Esophagus muscularis mucosa (tissue), 4 donors: ENCODE results near the gene UNC45A. TPM values are rescaled to one million over a fixed set of nuclear protein-coding genes. Genes with fewer than 3 reads are reported as not detected.
A peak's percentile ranks its signal among the peaks of the same experiment; 100 is the strongest.

Experiments
- DNase-seq: peaks from one replicate; pipeline ENCODE4 v3.0.0-alpha.2; 2017; ENCODE audit errors: extremely low spot score
- H3K27ac ChIP-seq, 4 donors: fragments of 200-600 bp; sonication (generic); replicated peaks in 1 of 4; 1 replicate in 3 of 4; 2 replicates in 1 of 4; pipeline ENCODE4 v1.5.1; 2016 to 2019; ENCODE audit warnings: mild to moderate bottlenecking in 1 of 4
- H3K27me3 ChIP-seq, 4 donors: fragments of 200-600 bp; sonication (generic); one replicate each; pipeline versions ENCODE4 v1.5.1 to v1.6.0; 2016 to 2019
- H3K36me3 ChIP-seq, 4 donors: fragments of 200-600 bp; sonication (generic); one replicate each; pipeline ENCODE4 v1.5.1; 2016 to 2019
- H3K4me1 ChIP-seq, 4 donors: fragments of 200-600 bp; sonication (generic); one replicate each; pipeline ENCODE4 v1.5.1; 2016 to 2019
- H3K4me3 ChIP-seq, 4 donors: fragments of 200-600 bp; sonication (generic); 1 replicate in 2 of 4; 2 replicates in 2 of 4; pipeline ENCODE4 v1.5.1; 2016 to 2019; ENCODE audit warnings: mild to moderate bottlenecking in 4 of 4, moderate library complexity in 1 of 4
- H3K9me3 ChIP-seq, 4 donors: fragments of 200-600 bp; sonication (generic); 1 replicate in 3 of 4; 2 replicates in 1 of 4; pipeline ENCODE4 v1.5.1; 2016 to 2019
- EP300 ChIP-seq: sonication (generic); formaldehyde crosslinking; IDR thresholded peaks from one replicate; pipeline ENCODE4 v1.6.1; 2017; ENCODE audit warnings: antibody characterized with exemption
- POLR2A ChIP-seq: fragments of 450-650 bp; IDR thresholded peaks from one replicate; pipeline ENCODE4 v1.6.1; 2017; ENCODE audit warnings: antibody characterized with exemption, moderate library complexity, mild to moderate bottlenecking, low read depth
- POLR2AphosphoS5 ChIP-seq, 2 donors: sonication (generic); formaldehyde crosslinking; IDR thresholded peaks; one replicate each; pipeline ENCODE4 v1.6.1; 2017; ENCODE audit warnings: antibody characterized with exemption in 2 of 2
- WGBS: methylation state at CpG from one replicate; pipeline ENCODE4 v1.1.5; 2018; 5-methylcytosine and 5-hydroxymethylcytosine counted together
- intact Hi-C: fragments of 100-400 bp; cut with DNase I; formaldehyde crosslinking; loops from one replicate; pipeline ENCODE4 v1.15.1; 2023
- total RNA-seq, 4 donors: library from RNA; depleted of rRNA; stranded (reverse); fragments of >200 nt; gene quantifications; one replicate each; pipeline versions ENCODE4 v1.1.0 to v1.2.1, GENCODE V29; 2016
- TF ChIP-seq, protein P1 (sequence below), 3 experiments: fragments of 200-600 bp in 2 of 3; fragments of 450-650 bp in 1 of 3; sonication (generic) in 2 of 3; IDR thresholded peaks; one replicate each; pipeline ENCODE4 v1.5.1; 2017 to 2019; ENCODE audit warnings: antibody characterized with exemption in 3 of 3, mild to moderate bottlenecking in 2 of 3, moderate library complexity in 1 of 3

The UNC45A gene
- total RNA-seq, 4 donors from 2014 or later: 88.6 to 113 (median 93.2) TPM

GRCh38 chr15:90959894-90960293, 24.8 kb downstream of the UNC45A start:
- Histone ChIP-seq H3K27ac (peak overlapping the region; percentile 54 to 74 (median 70)), H3K36me3 (peaks cover 0 to 49% (median 34%) of the 10 kb centered on the region in 4 donors), H3K9me3 (no peaks in the 10 kb centered on the region), H3K4me1 (peaks cover 35 to 58% (median 53%) of the 10 kb centered on the region in 4 donors), H3K4me3 (no peak overlapping the region), H3K27me3 (no peaks in the 10 kb centered on the region)
- WGBS: 62% methylated on average over 5 of the region's 5 CpGs
- intact Hi-C loops: loop anchor here (5.0 to 10.0 kb wide), 3 partner anchors 32 to 92 kb away; partner anchors contain the start of genes PRC1 and VPS33B
- DNase-seq: no peak
- TF ChIP-seq EP300: no peak
- peak; percentile 42 to 51 for TF ChIP-seq POLR2AphosphoS5 (IDR thresholded peaks at IDR 0.05)
- TF ChIP-seq, protein P1, sequence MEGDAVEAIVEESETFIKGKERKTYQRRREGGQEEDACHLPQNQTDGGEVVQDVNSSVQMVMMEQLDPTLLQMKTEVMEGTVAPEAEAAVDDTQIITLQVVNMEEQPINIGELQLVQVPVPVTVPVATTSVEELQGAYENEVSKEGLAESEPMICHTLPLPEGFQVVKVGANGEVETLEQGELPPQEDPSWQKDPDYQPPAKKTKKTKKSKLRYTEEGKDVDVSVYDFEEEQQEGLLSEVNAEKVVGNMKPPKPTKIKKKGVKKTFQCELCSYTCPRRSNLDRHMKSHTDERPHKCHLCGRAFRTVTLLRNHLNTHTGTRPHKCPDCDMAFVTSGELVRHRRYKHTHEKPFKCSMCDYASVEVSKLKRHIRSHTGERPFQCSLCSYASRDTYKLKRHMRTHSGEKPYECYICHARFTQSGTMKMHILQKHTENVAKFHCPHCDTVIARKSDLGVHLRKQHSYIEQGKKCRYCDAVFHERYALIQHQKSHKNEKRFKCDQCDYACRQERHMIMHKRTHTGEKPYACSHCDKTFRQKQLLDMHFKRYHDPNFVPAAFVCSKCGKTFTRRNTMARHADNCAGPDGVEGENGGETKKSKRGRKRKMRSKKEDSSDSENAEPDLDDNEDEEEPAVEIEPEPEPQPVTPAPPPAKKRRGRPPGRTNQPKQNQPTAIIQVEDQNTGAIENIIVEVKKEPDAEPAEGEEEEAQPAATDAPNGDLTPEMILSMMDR (IDR thresholded peaks at IDR 0.05): no peak
- no peak for TF ChIP-seq POLR2A

DNA sequence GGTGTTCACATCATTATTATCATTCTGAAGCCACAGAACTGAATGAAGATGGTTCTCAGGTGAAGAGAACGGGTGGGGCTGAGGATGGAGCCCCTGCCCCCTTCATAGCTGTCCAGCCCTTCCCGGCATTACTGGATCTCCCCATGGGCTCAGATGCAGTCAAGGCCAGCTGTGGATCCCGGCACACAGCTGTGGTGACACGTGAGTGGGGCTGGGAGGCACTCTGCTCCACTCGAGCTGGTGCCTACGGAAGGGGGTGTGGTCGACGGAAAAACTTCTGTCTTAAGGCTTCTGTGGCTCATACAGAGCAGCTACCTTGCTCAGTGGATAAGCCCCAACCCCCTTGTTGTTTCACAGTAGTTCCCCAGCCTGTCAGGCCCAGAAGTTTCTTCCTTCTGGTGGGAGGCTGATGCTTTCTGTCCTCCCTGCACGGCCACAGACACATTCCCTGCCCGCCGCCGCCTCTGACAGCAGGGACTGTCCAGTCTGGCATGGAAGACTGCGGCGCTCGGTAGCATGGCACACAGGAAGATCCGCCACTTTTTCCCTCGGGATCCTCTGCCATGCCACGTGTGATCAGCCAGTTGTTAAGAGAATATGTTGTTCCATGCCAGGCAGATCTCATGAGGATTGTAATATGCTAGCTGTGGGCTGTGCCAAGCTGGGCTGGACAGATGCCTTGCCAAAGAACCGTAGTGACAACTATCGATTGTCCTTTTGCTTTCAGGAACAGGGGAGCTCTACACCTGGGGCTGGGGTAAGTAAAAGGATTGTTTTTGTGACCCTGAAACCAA, 25.4 kb downstream of the UNC45A start:
- H3K27me3 ChIP-seq: no peaks in the 10 kb centered on the region
- peaks cover 0 to 52% (median 35%) of the 10 kb centered on the region in 4 donors for H3K36me3 ChIP-seq
- no peak for TF ChIP-seq POLR2AphosphoS5 (IDR thresholded peaks at IDR 0.05)
- TF ChIP-seq EP300: no peak
- no peak for TF ChIP-seq POLR2A
- TF ChIP-seq, protein P1 (IDR thresholded peaks at IDR 0.05): no peak
- H3K4me1 ChIP-seq: peaks cover 31 to 53% (median 48%) of the 10 kb centered on the region in 4 donors
- 83% methylated on average over 7 of the region's 20 CpGs for WGBS
- H3K4me3 ChIP-seq: no peak overlapping the region
- H3K27ac ChIP-seq: peak overlapping the region; percentile 54 to 74 (median 70)
- intact Hi-C loops: no loop called here
- H3K9me3 ChIP-seq: no peaks in the 10 kb centered on the region
- DNase-seq: no peak

- 83% methylated on average over 4 of the region's 4 CpGs for WGBS
- intact Hi-C loops: no loop called here
- Histone ChIP-seq H3K36me3 (peaks cover 0 to 66% (median 48%) of the 10 kb centered on the region in 4 donors), H3K4me3 (no peak overlapping the region), H3K4me1 (peaks cover 25 to 41% (median 37%) of the 10 kb centered on the region in 4 donors), H3K27me3 (no peaks in the 10 kb centered on the region), H3K27ac (no peak overlapping the region), H3K9me3 (no peaks in the 10 kb centered on the region)
- no peak for DNase-seq
- TF ChIP-seq EP300: no peak
- TF ChIP-seq POLR2A: no peak
- TF ChIP-seq POLR2AphosphoS5 (IDR thresholded peaks at IDR 0.05): no peak
- TF ChIP-seq, protein P1 (IDR thresholded peaks at IDR 0.05): no peak
Observed at GRCh38 chr15:90962021-90962420, 26.9 kb downstream of the UNC45A start.

DNA sequence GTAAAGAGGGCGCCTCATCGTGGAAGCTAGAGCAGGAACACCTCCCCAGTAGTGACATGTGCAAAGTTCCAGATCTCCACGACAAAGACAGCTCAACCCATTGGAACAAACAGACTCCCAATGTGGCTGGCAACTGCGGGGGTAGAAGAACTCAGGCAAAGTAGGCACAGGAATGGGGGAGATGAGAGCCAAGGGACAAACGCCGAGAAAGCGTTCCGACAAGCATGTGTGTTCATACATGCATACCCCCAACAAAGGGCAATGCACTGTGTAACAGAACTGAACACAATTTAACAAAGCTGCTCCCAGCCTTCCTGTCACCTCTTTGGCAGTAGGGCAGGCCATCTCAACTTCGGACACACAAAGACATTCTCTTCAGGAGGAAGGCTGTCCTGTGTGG, 31.2 kb downstream of the UNC45A start:
- H3K27me3 ChIP-seq: no peaks in the 10 kb centered on the region
- H3K27ac ChIP-seq: no peak overlapping the region
- H3K4me3 ChIP-seq: no peak overlapping the region
- TF ChIP-seq POLR2AphosphoS5 (IDR thresholded peaks at IDR 0.05): no peak
- TF ChIP-seq, protein P1 (IDR thresholded peaks at IDR 0.05): no peak
- no peak for TF ChIP-seq EP300
- TF ChIP-seq POLR2A: no peak
- no peaks in the 10 kb centered on the region for H3K4me1 ChIP-seq
- H3K9me3 ChIP-seq: no peaks in the 10 kb centered on the region
- DNase-seq: no peak
- WGBS: 91% methylated on average over 9 of the region's 9 CpGs
- peaks cover 0 to 69% (median 46%) of the 10 kb centered on the region in 4 donors for H3K36me3 ChIP-seq
- intact Hi-C loops: no loop called here
